Hematopoietic multipotent progenitor cell treated with erythropoietin and hydrocortisone succinate and interleukin-3 and kit ligand, for 17 days (in vitro differentiated cells): Measurements from ENCODE around the gene ARMC7.
"Not testable (repeated sequence)": the region's sequence is repeated elsewhere in the genome, so short reads cannot be mapped to it uniquely, and the experiment has no call there.

Experiments
- DNase-seq: peaks from one replicate; pipeline ENCODE4 v3.0.0-alpha.2; 2015; ENCODE audit warnings: low spot score

The ARMC7 gene

DNA sequence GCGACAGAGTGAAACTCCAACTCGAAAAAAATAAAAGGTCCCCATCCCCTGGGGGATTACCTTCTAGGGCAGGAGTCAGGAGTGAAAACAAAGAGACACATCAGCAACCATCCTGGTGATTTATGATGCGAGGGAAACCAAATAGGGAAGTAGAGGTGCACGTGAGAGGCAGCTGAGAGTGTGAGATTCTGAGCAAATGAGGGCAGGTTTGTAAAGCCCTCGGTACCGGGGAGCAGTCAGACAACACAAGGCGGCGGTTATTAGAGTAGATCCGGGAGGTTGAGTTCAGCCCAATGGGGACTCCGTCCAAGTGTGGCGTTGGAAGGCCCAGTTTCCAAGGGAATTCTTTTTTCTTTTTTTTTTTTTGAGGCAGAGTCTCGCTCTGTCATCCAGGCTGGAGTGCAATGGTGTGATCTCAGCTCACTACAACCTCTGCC is 7.4 kb upstream of the ARMC7 start:
- no peak for DNase-seq

DNA sequence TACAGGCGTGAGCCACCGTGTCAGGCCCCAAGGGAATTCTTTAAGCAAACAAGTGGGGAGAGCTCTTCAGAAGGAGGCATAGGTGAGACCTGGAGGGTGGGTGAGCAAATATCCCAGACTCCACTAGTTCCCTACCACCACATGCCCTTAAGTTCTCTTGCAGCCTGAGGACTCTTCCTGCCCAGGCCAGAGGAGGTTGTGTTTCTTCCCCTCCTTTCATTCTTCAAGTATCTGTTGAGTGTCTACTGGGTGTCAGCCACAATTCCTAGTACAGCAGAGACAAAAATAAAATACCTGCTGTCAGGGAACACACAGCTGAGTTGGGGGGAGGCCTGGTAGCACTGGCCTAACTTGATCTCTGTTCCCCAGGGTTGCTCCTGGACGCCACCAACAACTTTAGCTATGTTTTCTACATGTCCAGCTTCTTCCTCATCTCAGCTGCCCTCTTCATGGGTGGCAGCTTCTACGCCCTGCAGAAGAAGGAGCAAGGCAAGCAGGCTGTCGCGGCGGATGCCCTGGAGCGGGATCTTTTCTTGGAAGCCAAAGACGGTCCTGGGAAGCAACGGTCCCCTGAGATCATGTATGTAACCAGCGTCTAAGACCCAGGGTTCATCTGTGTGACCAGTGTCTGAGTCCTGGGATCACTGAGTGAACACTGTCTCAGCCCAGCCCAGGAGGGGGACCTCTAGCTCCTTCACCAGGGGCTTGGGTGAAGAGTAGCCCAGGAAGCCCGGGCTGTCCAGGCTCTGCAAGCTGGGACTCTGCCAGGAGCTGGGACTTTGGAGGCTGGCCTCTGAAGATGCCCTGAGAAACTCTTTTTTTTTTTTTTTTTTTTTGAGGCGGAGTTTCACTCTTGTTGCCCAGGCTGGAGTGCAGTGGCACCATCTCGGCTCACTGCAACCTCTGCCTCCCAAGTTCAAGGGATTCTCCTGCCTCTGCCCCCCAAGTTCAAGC is 5.9 kb upstream of the ARMC7 start:
- DNase-seq: no peak

DNA sequence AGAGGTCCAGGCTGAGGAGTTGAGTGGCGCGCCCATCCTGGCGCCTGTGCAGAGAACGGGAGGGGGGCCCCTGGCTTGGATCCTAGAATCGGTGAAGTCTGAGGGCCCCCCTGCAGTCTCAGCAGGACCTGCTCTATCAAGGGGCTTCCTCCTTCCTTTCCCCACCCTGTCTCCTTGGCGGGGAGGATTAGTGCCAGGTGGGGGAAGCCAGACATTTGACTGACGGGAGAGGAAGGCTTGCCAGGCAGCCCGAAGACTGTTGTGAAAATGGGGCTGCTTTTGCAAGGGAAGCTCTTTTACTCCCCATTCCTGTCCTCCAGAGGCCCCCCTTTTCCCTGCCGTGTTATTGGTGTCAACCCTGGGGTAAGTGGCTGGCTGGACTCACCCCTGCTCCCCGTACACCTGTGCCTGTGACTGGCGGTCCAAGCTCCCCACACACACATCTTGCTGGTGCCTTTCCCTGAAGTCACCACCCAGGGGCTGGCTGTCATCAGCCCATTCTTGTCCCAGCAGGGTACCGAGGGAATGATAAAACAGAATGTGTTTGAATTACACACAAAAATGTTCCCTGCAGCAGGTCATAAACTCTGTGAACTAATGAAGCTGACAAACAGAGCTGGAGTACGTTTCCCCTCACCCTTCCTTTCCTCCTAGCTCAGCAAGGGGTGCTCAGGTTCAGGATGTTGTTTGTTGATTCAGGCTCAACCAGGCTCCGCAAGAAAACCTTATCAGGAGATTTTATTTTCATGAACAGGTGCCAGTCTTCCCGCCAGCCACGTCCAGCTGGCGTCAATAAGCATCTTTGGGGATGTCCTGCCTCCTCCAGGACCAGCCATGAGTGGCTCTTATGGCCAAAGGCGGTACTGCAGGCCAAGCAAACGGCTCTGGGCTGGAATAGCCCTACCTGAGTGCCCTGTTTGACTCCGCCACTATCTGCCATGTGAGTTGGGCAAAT is 4.4 kb upstream of the ARMC7 start:
- peak; percentile 69 for DNase-seq

DNA sequence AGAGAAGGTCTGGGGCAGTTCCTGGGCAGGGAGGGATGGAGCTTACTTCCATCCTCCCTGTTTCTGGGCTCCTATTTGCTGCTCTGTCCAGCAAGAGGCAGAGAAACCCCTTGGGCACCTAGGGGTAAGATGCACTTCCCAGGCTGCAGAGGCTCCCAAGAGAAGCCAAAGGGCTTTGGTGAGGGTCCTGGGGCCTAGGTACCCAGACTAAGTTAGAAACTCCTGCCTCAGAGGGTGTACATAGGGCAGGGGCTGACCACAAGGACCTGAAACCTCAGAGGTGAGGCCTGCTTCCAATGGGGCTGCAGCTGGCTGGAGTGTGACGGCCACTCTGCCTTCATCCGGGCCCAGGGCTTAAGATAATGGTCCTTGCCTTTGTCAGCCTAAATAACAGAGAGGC is 1.6 kb upstream of the ARMC7 start:
- DNase-seq: no peak

DNA sequence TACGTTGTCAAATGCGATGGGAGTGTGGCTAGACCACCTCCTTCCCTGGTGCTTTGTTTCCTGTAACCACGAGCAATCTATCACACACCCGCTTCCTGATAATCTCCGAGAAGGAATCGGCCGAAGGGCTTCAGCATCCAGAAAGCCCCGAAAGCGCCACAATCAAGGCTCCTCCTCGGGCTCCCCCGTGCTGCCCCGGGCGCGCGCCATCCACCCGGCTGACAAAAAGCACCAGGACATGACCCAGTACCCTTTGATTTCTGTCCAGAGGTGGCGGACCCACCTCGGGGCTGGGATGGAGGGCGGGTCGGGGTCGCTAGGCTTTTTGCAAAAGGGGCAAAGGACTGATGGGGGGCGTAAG is 743 bp upstream of the ARMC7 start:
- DNase-seq: no peak

DNA sequence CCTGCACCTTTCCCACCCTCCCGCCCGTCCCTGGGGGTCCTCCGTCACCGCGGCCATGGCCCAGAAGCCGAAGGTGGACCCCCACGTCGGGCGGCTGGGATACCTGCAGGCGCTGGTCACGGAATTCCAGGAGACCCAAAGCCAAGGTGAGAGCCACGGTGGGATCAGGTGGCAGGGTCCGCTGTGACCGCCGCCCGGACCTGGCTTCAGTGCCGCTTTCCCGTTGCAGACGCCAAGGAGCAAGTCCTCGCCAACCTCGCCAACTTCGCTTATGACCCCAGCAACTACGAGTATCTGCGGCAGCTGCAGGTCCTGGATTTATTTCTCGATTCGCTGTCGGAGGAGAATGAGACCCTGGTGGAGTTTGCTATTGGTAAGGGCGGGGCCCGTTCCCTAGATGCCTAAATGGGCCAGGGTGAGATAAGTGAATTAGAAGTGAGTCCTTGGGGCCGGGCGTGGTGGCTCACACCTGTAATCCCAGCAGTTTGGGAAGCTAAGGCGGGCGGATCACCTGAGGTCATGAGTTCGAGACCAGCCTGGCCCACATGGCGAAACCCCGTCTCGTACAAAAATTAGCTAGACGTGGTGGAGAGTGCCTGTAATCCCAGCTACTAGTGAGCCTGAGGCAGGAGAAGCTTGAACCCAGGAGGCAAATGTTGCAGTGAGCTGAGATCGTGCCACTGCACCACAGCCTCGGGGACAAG is 617 bp downstream of the ARMC7 start:
- DNase-seq: peak; percentile 40

DNA sequence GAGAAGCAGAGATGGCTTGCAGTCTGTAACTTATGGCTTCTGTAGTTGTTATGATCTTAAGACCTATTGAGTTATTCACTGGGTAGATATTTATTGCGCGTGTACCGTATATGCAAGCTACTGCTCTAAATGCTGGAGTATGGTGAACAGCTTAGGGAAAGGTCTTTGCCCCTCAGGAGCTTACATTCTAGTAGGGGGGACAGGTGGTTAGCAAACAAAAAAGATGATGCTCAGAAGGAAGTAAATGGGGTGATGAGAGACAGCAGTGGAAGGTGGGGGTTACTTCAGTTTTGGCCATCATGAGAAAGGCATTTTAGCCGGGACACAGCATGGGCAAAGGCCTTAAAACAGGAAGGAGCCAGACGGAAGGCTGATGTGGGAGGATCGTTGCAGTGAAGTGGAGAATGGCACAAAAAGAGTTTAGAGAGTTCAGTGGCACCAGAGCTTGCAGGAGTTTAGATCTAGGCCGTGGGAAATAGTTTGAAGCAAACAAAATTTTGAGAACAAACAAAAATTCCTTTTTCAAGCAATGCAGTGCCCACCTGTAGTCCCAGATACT is 2.1 kb downstream of the ARMC7 start:
- DNase-seq: no peak

DNA sequence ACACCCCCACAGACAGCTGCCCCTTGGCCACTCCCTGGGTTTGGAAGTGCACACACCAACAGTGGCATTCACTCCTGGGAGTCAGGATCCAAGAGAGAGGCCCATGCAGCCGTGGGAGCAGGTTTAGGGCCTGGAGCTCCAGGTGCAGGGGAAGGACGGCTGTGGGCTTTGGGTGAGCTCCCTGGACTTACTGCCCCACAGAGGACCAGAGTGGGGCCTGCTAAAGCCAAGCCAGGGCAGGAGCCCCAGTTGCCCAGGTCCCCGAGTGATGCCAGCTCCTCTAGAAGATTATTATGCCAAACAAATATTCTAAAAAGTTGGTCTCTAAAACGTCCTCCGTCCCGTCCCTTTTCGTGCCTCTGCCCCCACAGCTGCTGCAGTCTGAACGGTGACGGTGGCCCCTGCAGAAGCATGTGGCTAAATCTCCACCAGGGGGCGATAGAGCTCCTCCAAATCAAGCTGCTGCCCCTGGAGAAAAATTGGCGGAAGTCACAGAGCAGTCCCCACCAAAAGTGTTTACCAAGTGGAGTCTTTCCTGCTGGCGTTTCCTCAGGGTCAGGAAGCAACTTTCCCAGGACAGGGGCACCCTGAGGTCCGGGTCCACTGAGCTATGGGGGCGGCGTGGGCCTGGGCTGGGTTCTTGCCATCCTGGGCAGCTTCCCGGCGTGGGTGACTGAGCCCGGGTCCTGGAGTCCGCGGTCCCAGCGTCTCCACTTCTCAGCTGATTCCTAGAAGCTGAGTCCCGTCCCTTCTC is 4.2 kb downstream of the ARMC7 start:
- peak; percentile 97 for DNase-seq

DNA sequence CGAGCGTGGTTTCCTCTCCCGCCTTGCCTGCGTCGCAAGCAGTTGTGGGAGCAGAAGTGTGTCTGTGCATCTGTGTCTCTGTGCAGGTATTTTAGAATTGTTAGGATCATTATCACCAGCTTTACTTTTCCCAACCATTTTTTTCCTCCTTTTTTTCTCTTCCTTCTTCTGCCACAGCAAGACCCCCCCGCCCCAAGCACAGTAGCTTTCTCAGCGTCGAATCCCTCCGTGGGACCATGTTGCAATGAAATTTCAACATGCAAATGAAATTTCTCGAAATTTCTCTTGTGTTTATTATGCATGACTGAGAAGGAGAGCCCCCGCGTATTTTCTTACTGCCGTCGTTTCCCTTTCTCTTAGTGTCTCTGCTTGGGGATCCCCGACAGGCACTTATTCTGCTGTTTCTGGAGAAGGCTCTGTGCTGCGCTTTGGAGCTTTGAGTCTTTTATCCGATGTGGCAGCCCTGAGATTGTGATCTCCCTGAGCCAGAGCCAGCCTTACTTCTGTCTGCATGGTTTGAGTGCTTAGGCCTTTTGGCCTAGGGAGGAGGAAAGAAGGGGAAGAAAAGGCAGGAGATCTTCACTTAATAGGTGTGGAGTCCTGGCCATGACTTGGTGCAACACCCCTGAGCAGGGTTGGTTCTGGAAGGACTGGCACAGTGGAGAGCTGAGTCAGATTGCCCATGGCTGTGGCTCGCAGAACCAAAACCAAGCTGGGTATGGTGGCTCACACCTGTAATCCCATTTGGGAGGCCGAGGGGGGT is 5.0 kb downstream of the ARMC7 start:
- DNase-seq: peak; percentile 77

DNA sequence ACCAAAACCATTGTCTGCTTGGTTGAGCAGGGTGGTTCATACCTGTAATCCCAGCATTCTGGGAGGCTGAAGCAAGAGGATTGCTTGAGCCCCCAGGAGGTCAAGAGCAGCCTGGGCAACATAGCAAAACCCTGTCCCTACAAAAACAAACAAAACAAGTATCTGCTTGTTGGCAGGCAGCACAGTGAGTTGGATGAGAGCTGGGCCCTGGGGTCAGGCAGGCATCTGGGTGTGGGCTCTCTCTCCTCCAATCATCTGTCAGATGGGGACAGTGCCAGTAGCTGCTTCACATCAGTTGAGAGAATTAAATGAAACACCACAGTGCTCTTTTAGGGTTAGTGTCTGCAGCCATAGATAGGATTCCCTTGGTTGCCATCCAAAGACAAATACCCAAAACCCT is 5.8 kb downstream of the ARMC7 start:
- peak; percentile 76 for DNase-seq

DNA sequence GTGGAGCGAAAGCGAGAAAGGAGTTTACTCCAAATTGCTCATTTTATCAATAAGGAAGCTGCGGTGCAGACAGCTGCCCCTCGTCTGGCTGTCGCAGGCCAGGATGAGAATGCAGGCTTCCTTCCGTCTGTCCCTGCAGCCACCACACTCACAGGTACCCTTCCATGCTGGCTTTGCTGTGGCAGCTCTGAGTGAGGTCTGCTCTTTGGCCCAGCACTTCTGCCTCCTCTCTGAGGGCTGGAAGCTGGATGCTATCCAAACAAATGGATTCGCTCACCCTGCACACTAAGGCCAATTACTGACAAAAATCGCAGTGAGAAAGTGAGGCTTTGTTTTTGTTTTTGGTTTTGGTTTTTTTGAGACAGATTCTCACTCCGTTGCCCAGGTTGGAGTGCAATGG is 7.0 kb downstream of the ARMC7 start:
- DNase-seq: no peak

DNA sequence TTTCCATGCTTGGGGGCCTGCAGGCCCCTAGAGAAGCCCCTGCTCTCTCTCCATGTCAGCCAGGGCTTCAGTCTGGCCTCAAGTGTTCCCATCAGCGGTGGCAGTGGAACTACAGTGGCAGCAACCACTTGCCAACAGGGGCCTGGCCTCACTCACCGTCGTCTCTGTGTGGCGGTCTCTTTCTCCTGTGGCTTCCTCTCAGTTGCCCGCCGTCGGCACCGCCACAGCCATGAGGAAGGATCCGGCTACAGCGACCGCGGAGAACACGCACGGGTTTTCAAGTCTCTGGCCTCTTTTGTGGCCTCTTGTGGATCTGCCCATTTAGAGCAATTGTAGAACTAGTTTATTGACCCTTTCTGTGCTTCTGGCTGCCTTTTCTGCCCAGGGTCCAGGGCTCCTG is 8.5 kb downstream of the ARMC7 start:
- DNase-seq: no peak

DNA sequence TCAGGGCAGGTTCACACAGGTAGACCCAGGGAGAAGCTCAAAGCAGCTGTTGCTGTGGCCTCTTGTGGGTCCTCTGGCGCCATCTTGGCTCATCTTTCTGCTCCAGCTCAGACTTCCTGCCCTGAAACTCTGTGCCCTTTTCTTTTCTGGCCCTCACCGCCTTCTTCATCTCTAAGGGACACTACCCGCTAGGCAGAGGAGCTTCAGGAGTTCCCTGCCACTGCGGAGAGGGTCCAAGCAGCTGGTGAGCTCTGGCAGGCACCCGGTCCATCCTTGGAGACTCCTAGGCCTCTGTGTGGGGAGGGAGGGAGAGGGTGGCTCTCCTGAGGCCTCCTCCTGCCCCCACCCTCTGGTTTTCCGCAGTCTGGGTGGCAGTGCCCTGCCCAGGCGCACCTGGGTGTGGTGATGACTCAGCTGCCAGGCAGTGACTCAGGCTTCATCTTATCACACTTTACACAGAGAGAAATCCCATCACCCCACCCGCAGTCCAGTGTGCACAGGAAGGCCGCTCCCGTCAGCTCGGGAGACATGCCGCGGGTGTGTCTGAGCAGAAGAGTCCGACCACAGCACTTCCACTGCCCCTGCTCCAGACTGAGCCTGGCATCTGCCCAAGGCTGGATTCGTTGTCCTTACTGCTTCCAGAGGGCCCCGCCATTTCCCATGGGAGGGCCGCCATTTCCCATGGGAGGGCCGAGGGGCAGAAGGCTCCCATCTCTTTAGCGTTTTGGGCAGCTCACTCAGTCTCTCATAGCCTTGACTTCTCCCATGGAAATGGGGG is 14.5 kb downstream of the ARMC7 start:
- DNase-seq: peak; percentile 98

DNA sequence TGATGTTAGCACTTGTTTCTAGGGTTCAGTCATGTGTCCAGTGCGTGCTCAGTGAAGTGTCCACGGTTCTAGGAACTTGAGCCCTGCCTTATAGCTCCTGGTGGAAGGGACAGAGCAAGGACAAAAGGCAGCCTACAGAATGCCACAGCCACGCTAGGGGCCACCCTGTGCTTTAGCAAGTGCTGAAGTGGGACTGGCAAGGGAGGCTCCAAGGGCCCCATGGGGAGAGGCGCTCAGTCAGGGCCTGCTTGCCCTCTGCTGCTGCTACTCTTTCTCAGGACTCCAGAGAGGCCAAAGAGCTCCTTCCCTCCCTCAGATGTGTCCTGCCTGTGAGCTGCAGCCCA is 15.0 kb downstream of the ARMC7 start:
- no peak for DNase-seq

DNA sequence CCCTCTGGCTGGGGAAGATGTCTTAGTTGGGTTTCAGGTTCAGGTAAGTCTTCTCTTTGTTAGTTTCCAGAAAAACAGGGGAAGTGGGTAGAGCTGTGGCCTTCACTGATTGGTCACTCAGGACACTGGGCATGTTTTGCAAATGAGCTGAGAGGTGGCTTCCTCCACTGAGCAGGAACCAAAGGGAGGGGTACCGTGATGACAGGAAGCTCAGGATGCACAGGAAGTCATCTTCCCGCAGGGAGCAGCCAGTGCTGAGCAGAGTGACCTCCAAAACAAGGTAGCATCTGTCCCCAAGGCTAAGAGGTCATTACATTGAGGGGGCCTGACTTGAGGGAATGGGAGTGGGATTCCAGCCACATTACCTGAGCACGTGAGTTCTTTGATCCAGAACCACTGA is 16.2 kb downstream of the ARMC7 start:
- no peak for DNase-seq

DNA sequence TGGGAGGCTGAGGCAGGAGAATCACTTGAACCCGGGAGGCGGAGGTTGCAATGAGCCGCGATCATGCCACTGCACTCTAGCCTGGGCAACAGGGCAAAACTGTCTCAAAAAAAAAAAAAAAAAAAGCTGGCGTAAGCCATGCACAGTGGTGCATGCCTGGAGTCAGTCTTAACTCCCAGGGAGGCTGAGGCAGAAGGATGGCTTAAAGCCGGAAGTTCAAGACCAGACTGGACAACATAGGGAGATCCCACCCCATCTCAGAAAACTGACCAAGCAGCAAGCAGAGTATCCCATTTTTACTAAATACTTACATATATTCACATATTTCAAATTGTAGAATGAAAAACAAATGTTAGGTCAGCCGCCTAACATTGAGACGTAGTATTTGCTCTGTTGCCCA is 17.2 kb downstream of the ARMC7 start:
- no peak for DNase-seq

DNA sequence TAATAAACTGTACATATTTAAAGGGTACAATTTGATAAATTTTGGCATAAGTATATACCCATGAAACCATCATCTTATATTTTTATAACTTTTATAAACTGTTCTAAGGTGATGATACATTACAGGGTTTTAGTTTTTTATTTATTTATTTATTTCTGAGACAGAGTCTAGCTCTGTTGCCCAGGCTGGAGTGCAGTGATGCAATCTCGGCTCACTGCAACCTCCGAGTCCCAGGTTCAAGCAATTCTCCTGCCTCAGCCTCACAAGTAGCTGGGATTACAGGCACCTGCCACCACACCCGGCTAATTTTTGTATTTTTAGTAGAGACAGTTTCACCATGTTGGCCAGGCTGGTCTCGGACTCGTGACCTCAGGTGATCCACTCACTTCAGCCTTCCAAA is 18.2 kb downstream of the ARMC7 start:
- DNase-seq: not testable (repeated sequence)

DNA sequence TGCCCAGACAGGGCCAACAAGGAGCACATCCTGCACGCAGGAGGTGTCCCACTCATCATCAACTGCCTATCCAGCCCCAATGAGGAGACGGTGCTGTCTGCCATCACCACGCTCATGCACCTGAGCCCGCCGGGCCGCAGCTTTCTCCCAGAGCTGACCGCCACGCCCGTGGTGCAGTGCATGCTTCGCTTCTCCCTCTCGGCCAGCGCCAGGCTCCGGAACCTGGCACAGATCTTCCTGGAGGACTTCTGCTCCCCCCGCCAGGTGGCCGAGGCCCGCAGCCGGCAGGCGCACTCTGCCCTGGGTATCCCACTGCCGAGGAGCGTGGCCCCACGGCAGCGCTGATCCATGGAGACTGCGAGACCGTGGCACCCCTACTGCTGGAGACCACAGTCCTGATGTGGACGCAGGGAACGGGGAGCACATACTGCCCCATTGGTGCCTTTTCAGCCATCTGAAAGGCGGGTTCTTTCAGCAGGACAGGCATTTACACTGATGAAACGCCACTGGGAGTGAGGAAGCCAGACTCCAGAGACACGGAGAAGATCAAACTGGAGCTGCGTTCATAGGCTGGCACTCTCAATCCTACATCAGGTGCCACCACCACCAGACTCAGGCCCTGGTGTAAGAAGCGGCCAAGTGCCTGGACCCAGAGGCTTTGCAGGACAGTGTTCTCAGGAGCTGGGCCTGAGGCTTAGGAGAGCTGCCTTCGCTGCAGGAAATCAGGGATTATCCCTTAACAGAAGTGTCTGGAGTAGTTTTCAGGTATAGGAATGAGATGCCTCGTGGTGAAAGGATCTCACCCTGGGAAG is 19.1 kb downstream of the ARMC7 start:
- DNase-seq: no peak

DNA sequence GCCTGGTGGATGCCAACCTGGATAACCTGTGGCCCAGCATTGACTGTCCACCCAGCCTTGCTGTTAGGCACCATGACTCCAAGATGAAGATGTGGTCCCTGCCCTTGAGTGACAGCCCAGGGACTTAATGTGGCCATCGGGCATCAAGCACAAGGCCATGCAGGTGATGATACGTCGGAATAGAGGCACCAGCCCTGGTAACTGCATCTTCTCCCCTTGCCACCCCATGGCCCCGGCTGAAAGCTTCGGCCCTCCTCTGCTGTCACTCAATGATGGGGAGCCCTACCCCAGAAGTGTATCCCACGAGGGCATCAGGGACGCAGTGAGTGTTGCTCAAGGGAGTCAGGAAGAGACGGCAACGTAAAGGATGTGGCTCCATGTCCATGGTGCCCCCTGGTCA is 19.8 kb downstream of the ARMC7 start:
- no peak for DNase-seq
